ENCODE results near the gene DYNC1I1. TPM values are rescaled to one million over a fixed set of nuclear protein-coding genes. Genes with fewer than 3 reads are reported as not detected.

DYNC1I1 gene
- total and polyA plus RNA-seq, 2 donors (not counting 3 experiments of a cell fraction or from before 2014, with no cell fraction given): 1.8 to 3.6 TPM

- no peak overlapping the region for H3K4me3 ChIP-seq (replicated peaks in 1 of 3; ENCODE audit: insufficient read depth in 1 of 3, low read depth in 1 of 3, low read length in 3 of 3)
- no peaks in the 10 kb centered on the region for H3K9me3 ChIP-seq (replicated peaks; ENCODE audit: control insufficient read depth, insufficient read depth, low read length)
- ChIA-PET CTCF (interaction anchor here (0.9 to 1.1 kb wide), 2 partner anchors 19 to 49 kb away, joined by 3 read pairs; no protein-coding TSS in a partner anchor), POLR2A (no interaction called here)
- no peaks in the 10 kb centered on the region for H3K36me3 ChIP-seq (ENCODE audit: control insufficient read depth in 2 of 2, extremely low read depth in 1 of 2, insufficient read depth in 2 of 2, low read length in 2 of 2)
- dilution Hi-C loops (cut with MboI; ENCODE audit: extremely low pct_ligation_motif_present, low sequenced_read_pairs) (no loop called here), intact Hi-C loops (cut with micrococcal nuclease) (no loop called here)
- H2AFZ ChIP-seq (ENCODE audit: low read depth, low read length): no peak overlapping the region
- BruUV-seq (replicated peaks): no TSS peak
- DNase-seq (ENCODE audit: low read depth, low spot score) (no peak), FAIRE-seq (no peak)
- TF ChIP-seq GATA2 (IDR thresholded peaks at IDR 0.05; ENCODE audit: insufficient read depth, insufficient read length, low read depth, low read length) (no peak), MYC (IDR thresholded peaks at IDR 0.05; ENCODE audit: low read depth, low read length) (no peak), EZH2 (IDR thresholded peaks at IDR 0.05; ENCODE audit: borderline replicate concordance, low read depth, low read length, severe bottlenecking) (no peak)
- no peak overlapping the region for H3K4me2 ChIP-seq (ENCODE audit: insufficient read depth, low read length)
- H4K20me1 ChIP-seq (replicated peaks; ENCODE audit: control insufficient read depth, extremely low read depth, insufficient read depth, low read length): no peaks in the 10 kb centered on the region
- H3K9me1 ChIP-seq (replicated peaks; ENCODE audit: control insufficient read depth, extremely low read depth, insufficient read depth, low read length): no peaks in the 10 kb centered on the region
- no peaks in the 10 kb centered on the region for H3K27me3 ChIP-seq (ENCODE audit: control insufficient read depth in 2 of 2, insufficient read depth in 2 of 2, low read length in 2 of 2)
- H3K9ac ChIP-seq (replicated peaks; ENCODE audit: extremely low read depth, insufficient read depth, low read length): no peak overlapping the region
- no peaks in the 10 kb centered on the region for H3K4me1 ChIP-seq (ENCODE audit: control insufficient read depth, extremely low read depth, insufficient read depth, low read length)
- no peaks in the 10 kb centered on the region for H3K79me2 ChIP-seq (ENCODE audit: control insufficient read depth, insufficient read depth, low read length)
- H3K27ac ChIP-seq (ENCODE audit: insufficient read depth, low read depth, low read length): no peak overlapping the region
These were observed 232.9 kb downstream of the DYNC1I1 start for GRCh38 chr7:96005271-96005670.

GRCh38 chr7:96009148-96009547, 236.8 kb downstream of the DYNC1I1 start:
- CTCF ChIA-PET: no interaction called here
- H3K27ac ChIP-seq (ENCODE audit: insufficient read depth, low read depth, low read length): no peak overlapping the region
- no peak for TF ChIP-seq EZH2 (IDR thresholded peaks at IDR 0.05; ENCODE audit: borderline replicate concordance, low read depth, low read length, severe bottlenecking)
- no peak for TF ChIP-seq MAX (IDR thresholded peaks at IDR 0.05; ENCODE audit: insufficient read depth, insufficient read length)
- H4K20me1 ChIP-seq (replicated peaks; ENCODE audit: control insufficient read depth, extremely low read depth, insufficient read depth, low read length): no peaks in the 10 kb centered on the region
- no TSS peak for BruUV-seq (replicated peaks)
- no peaks in the 10 kb centered on the region for H3K27me3 ChIP-seq (ENCODE audit: control insufficient read depth in 2 of 2, insufficient read depth in 2 of 2, low read length in 2 of 2)
- dilution Hi-C loops (cut with MboI; ENCODE audit: extremely low pct_ligation_motif_present, low sequenced_read_pairs) (no loop called here), intact Hi-C loops (cut with micrococcal nuclease) (no loop called here)
- DNase-seq (ENCODE audit: low read depth, low spot score) (no peak), FAIRE-seq (no peak)
- no peak overlapping the region for H2AFZ ChIP-seq (ENCODE audit: low read depth, low read length)
- H3K9ac ChIP-seq (replicated peaks; ENCODE audit: extremely low read depth, insufficient read depth, low read length): no peak overlapping the region
- no peaks in the 10 kb centered on the region for H3K36me3 ChIP-seq (ENCODE audit: control insufficient read depth in 2 of 2, extremely low read depth in 1 of 2, insufficient read depth in 2 of 2, low read length in 2 of 2)
- H3K4me2 ChIP-seq (ENCODE audit: insufficient read depth, low read length): no peak overlapping the region
- POLR2A ChIA-PET: no interaction called here
- no peaks in the 10 kb centered on the region for H3K9me1 ChIP-seq (replicated peaks; ENCODE audit: control insufficient read depth, extremely low read depth, insufficient read depth, low read length)
- H3K4me3 ChIP-seq (replicated peaks in 1 of 3; ENCODE audit: insufficient read depth in 1 of 3, low read depth in 1 of 3, low read length in 3 of 3): no peak overlapping the region
- H3K4me1 ChIP-seq (ENCODE audit: control insufficient read depth, extremely low read depth, insufficient read depth, low read length): no peaks in the 10 kb centered on the region
- H3K79me2 ChIP-seq (ENCODE audit: control insufficient read depth, insufficient read depth, low read length): no peaks in the 10 kb centered on the region
- no peaks in the 10 kb centered on the region for H3K9me3 ChIP-seq (replicated peaks; ENCODE audit: control insufficient read depth, insufficient read depth, low read length)
